GM23338 (cell line): ENCODE measurements around the gene PIGZ. TPM values are rescaled to one million over a fixed set of nuclear protein-coding genes. Genes with fewer than 3 reads are reported as not detected.

Source experiments
- ATAC-seq: fragments of 200-7000 bp; cut with Tn5 transposase; 3 replicates; pipeline ENCODE4 v1.9.1; 2020
- DNase-seq: peaks from one replicate; pipeline ENCODE4 v3.0.0-alpha.2; 2015; ENCODE audit warnings: low spot score
- H2AFZ ChIP-seq: fragments of 200-600 bp; sonication (generic); 2 replicates; pipeline ENCODE4 v1.8.0; 2016; ENCODE audit warnings: antibody characterized with exemption, mild to moderate bottlenecking, moderate library complexity
- H3F3A ChIP-seq: fragments of 200-600 bp; sonication (generic); replicated peaks from 2 replicates; pipeline ENCODE4 v1.8.0; 2017; ENCODE audit warnings: antibody characterized with exemption, mixed run types, low read depth
- H3K27ac ChIP-seq: fragments of 200-600 bp; sonication (generic); 2 replicates; pipeline ENCODE4 v1.6.1; 2016; ENCODE audit warnings: low read depth
- H3K27me3 ChIP-seq: fragments of 200-600 bp; sonication (generic); 2 replicates; pipeline ENCODE4 v1.8.0; 2016; ENCODE audit warnings: mild to moderate bottlenecking, mixed run types, moderate library complexity; ENCODE audit not compliant: insufficient read depth
- H3K36me3 ChIP-seq: fragments of 200-600 bp; sonication (generic); 2 replicates; pipeline ENCODE4 v1.8.0; 2016; ENCODE audit warnings: mild to moderate bottlenecking; ENCODE audit not compliant: insufficient read depth
- H3K4me1 ChIP-seq: fragments of 200-600 bp; sonication (generic); 2 replicates; pipeline ENCODE4 v1.8.0; 2016; ENCODE audit warnings: mild to moderate bottlenecking, moderate library complexity; ENCODE audit not compliant: insufficient read depth
- H3K4me2 ChIP-seq: fragments of 200-600 bp; sonication (generic); 2 replicates; pipeline ENCODE4 v1.7.1; 2017; ENCODE audit warnings: mixed run types
- H3K4me3 ChIP-seq: fragments of 200-600 bp; sonication (generic); 2 replicates; pipeline ENCODE4 v1.6.1; 2016; ENCODE audit warnings: mixed run types
- H3K79me2 ChIP-seq: fragments of 200-600 bp; sonication (generic); replicated peaks from 2 replicates; pipeline ENCODE4 v1.8.0; 2017; ENCODE audit warnings: mild to moderate bottlenecking; ENCODE audit not compliant: insufficient read depth
- H3K9me2 ChIP-seq: fragments of 200-600 bp; sonication (generic); 2 replicates; pipeline ENCODE4 v1.8.0; 2017; ENCODE audit not compliant: insufficient read depth
- H4K20me1 ChIP-seq: fragments of 200-600 bp; sonication (generic); replicated peaks from 2 replicates; pipeline ENCODE4 v1.8.0; 2017; ENCODE audit warnings: mild to moderate bottlenecking; ENCODE audit not compliant: insufficient read depth
- H3K27ac Mint-ChIP-seq: 2 replicates; pipeline ENCODE4 v1.8.0; 2020; ENCODE audit warnings: inconsistent platforms, mild to moderate bottlenecking, moderate library complexity, mixed read lengths
- H3K27me3 Mint-ChIP-seq: 3 replicates; pipeline ENCODE4 v1.8.0; 2022; ENCODE audit warnings: low read depth, mild to moderate bottlenecking, moderate library complexity, mixed read lengths, inconsistent platforms; ENCODE audit not compliant: insufficient read depth, poor library complexity
- H3K36me3 Mint-ChIP-seq: 3 replicates; pipeline ENCODE4 v1.8.0; 2021; ENCODE audit warnings: low read depth, mild to moderate bottlenecking, inconsistent platforms, moderate library complexity, mixed read lengths
- H3K4me1 Mint-ChIP-seq: 3 replicates; pipeline ENCODE4 v1.8.0; 2020; ENCODE audit warnings: mild to moderate bottlenecking, inconsistent platforms, mixed read lengths
- H3K4me3 Mint-ChIP-seq: 3 replicates; pipeline ENCODE4 v1.8.0; 2021; ENCODE audit warnings: moderate library complexity, mild to moderate bottlenecking, inconsistent platforms, mixed read lengths
- H3K9me3 Mint-ChIP-seq: 3 replicates; pipeline ENCODE4 v1.8.0; 2020; ENCODE audit warnings: moderate library complexity, mild to moderate bottlenecking, inconsistent platforms, mixed read lengths
- CREB1 ChIP-seq: fragments of 250-450 bp; sonication (Bioruptor Pico); IDR thresholded peaks from 2 replicates; pipeline ENCODE4 v1.5.0; 2020; ENCODE audit warnings: low read depth, mild to moderate bottlenecking, moderate library complexity
- EZH2phosphoT487 ChIP-seq: fragments of 200-600 bp; sonication (generic); IDR thresholded peaks from one replicate; pipeline ENCODE4 v1.8.1; 2018; ENCODE audit warnings: antibody characterized with exemption; ENCODE audit not compliant: unreplicated experiment
- JUNB ChIP-seq: IDR thresholded peaks from one replicate; pipeline ENCODE4 v1.6.1; 2016; ENCODE audit warnings: antibody characterized with exemption; ENCODE audit not compliant: unreplicated experiment
- NANOG ChIP-seq: IDR thresholded peaks from 2 replicates; pipeline ENCODE4 v1.6.1; 2016; ENCODE audit warnings: antibody characterized with exemption, borderline replicate concordance
- STAT1 ChIP-seq: IDR thresholded peaks from one replicate; pipeline ENCODE4 v1.6.1; 2016; ENCODE audit warnings: antibody characterized with exemption; ENCODE audit not compliant: unreplicated experiment
- ZNF114 ChIP-seq: fragments of 250-450 bp; sonication (Bioruptor Pico); IDR thresholded peaks from 2 replicates; pipeline ENCODE4 v1.5.0; 2020; ENCODE audit warnings: mild to moderate bottlenecking, moderate library complexity
- polyA plus RNA-seq: library from polyadenylated mRNA; unstranded; fragments of >200 nt; fragmentation: Nextera tagmentation; extraction: Ambion mirVana; gene quantifications from 2 replicates; pipeline ENCODE4 v1.2.1, GENCODE V29; 2016
- total RNA-seq: library from RNA; depleted of rRNA; stranded (reverse); fragments of >200 nt; shearing (Covaris generic); gene quantifications from 2 replicates; pipeline ENCODE4 v1.2.3, GENCODE V29; 2014
- TF ChIP-seq, protein P1 (sequence below): fragments of 250-450 bp; sonication (Bioruptor Pico); IDR thresholded peaks from 2 replicates; pipeline ENCODE4 v1.5.0; 2020; ENCODE audit warnings: mild to moderate bottlenecking, moderate library complexity
- TF ChIP-seq, protein P2 (sequence below): IDR thresholded peaks from 2 replicates; pipeline ENCODE4 v1.6.1; 2016; ENCODE audit warnings: antibody characterized with exemption
- TF ChIP-seq, protein P3 (sequence below): IDR thresholded peaks from one replicate; pipeline ENCODE4 v1.6.1; 2018; ENCODE audit warnings: antibody characterized with exemption; ENCODE audit not compliant: unreplicated experiment
- TF ChIP-seq, protein P4 (sequence below), 2 experiments: fragments of 200-600 bp in 1 of 2; sonication (generic) in 1 of 2; conservative IDR thresholded peaks; 2 replicates each; pipeline versions ENCODE4 v1.5.1 to v1.6.1; 2016 to 2017; ENCODE audit warnings: antibody characterized with exemption in 2 of 2, low read depth in 2 of 2, mild to moderate bottlenecking in 2 of 2, moderate library complexity in 1 of 2

The PIGZ gene
- total and polyA plus RNA-seq, 2 experiments from 2014 or later, result 0.16 TPM; not detected in 1

DNA sequence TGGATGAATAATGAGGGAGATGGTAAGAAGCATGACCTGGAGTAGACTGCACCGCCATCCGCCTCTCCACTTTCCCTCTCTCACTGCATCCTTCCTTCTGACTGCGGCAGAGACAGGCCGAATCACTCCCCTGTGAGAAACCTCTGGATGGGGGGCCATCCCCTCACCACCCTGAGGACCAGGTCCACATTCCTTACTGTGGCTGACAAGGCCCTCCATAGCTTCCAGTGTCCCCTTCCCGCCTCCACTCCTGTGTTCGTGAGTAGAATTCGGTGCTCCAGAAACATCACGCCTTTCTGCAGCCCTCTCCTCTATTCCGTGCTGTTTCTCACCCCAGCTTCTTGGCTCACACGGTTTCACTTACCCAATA, 2.8 kb downstream of the PIGZ start (continued):
- TF ChIP-seq, protein P1, sequence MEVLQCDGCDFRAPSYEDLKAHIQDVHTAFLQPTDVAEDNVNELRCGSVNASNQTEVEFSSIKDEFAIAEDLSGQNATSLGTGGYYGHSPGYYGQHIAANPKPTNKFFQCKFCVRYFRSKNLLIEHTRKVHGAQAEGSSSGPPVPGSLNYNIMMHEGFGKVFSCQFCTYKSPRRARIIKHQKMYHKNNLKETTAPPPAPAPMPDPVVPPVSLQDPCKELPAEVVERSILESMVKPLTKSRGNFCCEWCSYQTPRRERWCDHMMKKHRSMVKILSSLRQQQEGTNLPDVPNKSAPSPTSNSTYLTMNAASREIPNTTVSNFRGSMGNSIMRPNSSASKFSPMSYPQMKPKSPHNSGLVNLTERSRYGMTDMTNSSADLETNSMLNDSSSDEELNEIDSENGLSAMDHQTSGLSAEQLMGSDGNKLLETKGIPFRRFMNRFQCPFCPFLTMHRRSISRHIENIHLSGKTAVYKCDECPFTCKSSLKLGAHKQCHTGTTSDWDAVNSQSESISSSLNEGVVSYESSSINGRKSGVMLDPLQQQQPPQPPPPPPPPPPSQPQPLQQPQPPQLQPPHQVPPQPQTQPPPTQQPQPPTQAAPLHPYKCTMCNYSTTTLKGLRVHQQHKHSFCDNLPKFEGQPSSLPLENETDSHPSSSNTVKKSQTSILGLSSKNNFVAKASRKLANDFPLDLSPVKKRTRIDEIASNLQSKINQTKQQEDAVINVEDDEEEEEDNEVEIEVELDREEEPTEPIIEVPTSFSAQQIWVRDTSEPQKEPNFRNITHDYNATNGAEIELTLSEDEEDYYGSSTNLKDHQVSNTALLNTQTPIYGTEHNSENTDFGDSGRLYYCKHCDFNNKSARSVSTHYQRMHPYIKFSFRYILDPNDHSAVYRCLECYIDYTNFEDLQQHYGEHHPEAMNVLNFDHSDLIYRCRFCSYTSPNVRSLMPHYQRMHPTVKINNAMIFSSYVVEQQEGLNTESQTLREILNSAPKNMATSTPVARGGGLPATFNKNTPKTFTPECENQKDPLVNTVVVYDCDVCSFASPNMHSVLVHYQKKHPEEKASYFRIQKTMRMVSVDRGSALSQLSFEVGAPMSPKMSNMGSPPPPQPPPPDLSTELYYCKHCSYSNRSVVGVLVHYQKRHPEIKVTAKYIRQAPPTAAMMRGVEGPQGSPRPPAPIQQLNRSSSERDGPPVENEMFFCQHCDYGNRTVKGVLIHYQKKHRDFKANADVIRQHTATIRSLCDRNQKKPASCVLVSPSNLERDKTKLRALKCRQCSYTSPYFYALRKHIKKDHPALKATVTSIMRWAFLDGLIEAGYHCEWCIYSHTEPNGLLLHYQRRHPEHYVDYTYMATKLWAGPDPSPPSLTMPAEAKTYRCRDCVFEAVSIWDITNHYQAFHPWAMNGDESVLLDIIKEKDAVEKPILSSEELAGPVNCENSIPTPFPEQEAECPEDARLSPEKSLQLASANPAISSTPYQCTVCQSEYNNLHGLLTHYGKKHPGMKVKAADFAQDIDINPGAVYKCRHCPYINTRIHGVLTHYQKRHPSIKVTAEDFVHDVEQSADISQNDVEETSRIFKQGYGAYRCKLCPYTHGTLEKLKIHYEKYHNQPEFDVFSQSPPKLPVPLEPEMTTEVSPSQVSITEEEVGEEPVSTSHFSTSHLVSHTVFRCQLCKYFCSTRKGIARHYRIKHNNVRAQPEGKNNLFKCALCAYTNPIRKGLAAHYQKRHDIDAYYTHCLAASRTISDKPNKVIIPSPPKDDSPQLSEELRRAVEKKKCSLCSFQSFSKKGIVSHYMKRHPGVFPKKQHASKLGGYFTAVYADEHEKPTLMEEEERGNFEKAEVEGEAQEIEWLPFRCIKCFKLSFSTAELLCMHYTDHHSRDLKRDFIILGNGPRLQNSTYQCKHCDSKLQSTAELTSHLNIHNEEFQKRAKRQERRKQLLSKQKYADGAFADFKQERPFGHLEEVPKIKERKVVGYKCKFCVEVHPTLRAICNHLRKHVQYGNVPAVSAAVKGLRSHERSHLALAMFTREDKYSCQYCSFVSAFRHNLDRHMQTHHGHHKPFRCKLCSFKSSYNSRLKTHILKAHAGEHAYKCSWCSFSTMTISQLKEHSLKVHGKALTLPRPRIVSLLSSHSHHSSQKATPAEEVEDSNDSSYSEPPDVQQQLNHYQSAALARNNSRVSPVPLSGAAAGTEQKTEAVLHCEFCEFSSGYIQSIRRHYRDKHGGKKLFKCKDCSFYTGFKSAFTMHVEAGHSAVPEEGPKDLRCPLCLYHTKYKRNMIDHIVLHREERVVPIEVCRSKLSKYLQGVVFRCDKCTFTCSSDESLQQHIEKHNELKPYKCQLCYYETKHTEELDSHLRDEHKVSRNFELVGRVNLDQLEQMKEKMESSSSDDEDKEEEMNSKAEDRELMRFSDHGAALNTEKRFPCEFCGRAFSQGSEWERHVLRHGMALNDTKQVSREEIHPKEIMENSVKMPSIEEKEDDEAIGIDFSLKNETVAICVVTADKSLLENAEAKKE (CRISPR knock-in tag), result no peak

DNA sequence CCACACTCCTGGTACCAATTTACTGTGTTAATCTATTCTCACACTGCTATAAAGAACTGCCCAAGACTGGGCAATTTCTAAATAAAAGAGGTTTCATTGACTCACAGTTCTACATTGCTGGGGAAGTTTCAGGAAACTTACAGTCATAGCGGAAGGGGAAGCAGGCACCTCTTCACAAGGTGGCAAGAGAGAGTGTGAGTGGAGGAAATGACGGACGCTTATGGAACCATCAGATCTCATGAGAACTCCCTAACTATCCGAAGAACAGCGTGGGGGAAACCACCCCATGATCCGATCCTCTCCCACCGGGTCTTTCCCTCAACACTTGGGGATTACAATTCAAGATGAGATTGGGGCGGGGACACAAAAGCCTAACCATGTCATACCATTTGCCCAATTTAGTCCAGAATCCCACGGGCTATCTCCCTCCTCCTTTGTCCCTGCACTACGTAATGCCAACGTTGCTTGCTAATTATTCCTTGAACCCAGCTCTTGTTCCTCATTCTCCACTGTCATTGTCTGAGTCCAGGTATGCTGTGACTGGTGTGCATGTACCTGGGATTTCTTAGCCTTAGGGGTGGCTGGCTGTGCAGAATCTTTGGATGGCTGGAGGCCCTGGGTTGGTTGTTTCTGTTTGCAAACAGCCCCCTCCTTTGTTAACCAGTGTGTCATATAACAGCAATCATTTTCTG, 3.4 kb downstream of the PIGZ start:
- H3K27ac Mint-ChIP-seq, result no peak overlapping the region
- peaks cover 3% of the 10 kb centered on the region; the same call in 2 of the 3 replicates for H3K9me3 Mint-ChIP-seq
- Histone ChIP-seq H3K36me3 (no peaks in the 10 kb centered on the region), H3F3A (0 out of 2 replicates have a peak, but pooled peaks cover 6% of the 10 kb centered on the region), H3K4me2 (no peak overlapping the region), H3K9me2 (no peaks in the 10 kb centered on the region), H3K27ac (no peak overlapping the region), H3K4me3 (no peak overlapping the region), H3K27me3 (peaks cover 65% of the 10 kb centered on the region), H3K4me1 (no peaks in the 10 kb centered on the region; the same call in 1 of the 2 replicates), H2AFZ (no peak overlapping the region), H4K20me1 (no peaks in the 10 kb centered on the region), H3K79me2 (no peaks in the 10 kb centered on the region)
- H3K36me3 Mint-ChIP-seq, result peaks cover 2% of the 10 kb centered on the region; the same call in 1 of the 3 replicates
- no peak for DNase-seq
- H3K4me3 Mint-ChIP-seq, result no peak overlapping the region
- ATAC-seq, result no peak
- H3K4me1 Mint-ChIP-seq, result peaks cover 8% of the 10 kb centered on the region; the same call in 2 of the 3 replicates
- TF ChIP-seq, protein P2, sequence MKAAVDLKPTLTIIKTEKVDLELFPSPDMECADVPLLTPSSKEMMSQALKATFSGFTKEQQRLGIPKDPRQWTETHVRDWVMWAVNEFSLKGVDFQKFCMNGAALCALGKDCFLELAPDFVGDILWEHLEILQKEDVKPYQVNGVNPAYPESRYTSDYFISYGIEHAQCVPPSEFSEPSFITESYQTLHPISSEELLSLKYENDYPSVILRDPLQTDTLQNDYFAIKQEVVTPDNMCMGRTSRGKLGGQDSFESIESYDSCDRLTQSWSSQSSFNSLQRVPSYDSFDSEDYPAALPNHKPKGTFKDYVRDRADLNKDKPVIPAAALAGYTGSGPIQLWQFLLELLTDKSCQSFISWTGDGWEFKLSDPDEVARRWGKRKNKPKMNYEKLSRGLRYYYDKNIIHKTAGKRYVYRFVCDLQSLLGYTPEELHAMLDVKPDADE, result no peak
- TF ChIP-seq, protein P3, sequence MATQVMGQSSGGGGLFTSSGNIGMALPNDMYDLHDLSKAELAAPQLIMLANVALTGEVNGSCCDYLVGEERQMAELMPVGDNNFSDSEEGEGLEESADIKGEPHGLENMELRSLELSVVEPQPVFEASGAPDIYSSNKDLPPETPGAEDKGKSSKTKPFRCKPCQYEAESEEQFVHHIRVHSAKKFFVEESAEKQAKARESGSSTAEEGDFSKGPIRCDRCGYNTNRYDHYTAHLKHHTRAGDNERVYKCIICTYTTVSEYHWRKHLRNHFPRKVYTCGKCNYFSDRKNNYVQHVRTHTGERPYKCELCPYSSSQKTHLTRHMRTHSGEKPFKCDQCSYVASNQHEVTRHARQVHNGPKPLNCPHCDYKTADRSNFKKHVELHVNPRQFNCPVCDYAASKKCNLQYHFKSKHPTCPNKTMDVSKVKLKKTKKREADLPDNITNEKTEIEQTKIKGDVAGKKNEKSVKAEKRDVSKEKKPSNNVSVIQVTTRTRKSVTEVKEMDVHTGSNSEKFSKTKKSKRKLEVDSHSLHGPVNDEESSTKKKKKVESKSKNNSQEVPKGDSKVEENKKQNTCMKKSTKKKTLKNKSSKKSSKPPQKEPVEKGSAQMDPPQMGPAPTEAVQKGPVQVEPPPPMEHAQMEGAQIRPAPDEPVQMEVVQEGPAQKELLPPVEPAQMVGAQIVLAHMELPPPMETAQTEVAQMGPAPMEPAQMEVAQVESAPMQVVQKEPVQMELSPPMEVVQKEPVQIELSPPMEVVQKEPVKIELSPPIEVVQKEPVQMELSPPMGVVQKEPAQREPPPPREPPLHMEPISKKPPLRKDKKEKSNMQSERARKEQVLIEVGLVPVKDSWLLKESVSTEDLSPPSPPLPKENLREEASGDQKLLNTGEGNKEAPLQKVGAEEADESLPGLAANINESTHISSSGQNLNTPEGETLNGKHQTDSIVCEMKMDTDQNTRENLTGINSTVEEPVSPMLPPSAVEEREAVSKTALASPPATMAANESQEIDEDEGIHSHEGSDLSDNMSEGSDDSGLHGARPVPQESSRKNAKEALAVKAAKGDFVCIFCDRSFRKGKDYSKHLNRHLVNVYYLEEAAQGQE, result no peak
- TF ChIP-seq NANOG, result no peak
- TF ChIP-seq STAT1, result no peak
- TF ChIP-seq ZNF114 (CRISPR knock-in tag), result no peak
- TF ChIP-seq, protein P4, sequence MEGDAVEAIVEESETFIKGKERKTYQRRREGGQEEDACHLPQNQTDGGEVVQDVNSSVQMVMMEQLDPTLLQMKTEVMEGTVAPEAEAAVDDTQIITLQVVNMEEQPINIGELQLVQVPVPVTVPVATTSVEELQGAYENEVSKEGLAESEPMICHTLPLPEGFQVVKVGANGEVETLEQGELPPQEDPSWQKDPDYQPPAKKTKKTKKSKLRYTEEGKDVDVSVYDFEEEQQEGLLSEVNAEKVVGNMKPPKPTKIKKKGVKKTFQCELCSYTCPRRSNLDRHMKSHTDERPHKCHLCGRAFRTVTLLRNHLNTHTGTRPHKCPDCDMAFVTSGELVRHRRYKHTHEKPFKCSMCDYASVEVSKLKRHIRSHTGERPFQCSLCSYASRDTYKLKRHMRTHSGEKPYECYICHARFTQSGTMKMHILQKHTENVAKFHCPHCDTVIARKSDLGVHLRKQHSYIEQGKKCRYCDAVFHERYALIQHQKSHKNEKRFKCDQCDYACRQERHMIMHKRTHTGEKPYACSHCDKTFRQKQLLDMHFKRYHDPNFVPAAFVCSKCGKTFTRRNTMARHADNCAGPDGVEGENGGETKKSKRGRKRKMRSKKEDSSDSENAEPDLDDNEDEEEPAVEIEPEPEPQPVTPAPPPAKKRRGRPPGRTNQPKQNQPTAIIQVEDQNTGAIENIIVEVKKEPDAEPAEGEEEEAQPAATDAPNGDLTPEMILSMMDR (conservative IDR thresholded peaks at IDR 0.05; ENCODE audit: low read depth in 2 of 2), result no peak
- no peak for TF ChIP-seq JUNB
- no peak for TF ChIP-seq CREB1 (CRISPR knock-in tag)
- TF ChIP-seq EZH2phosphoT487, result no peak
- peaks cover 46% of the 10 kb centered on the region for H3K27me3 Mint-ChIP-seq
